HEK293T (cell line): ENCODE measurements around the gene PRPF19.

Source experiments
- CTBP1 ChIP-seq: fragments of 450-650 bp; IDR thresholded peaks from 2 replicates; pipeline ENCODE4 v1.6.1; 2016; ENCODE audit warnings: borderline replicate concordance
- ELF4 ChIP-seq: fragments of 450-650 bp; IDR thresholded peaks from 2 replicates; pipeline ENCODE4 v1.6.1; 2017; ENCODE audit warnings: antibody characterized with exemption
- FOXK2 ChIP-seq: fragments of 450-650 bp; IDR thresholded peaks from 2 replicates; pipeline ENCODE4 v1.6.1; 2016; ENCODE audit warnings: mild to moderate bottlenecking
- FOXM1 ChIP-seq: fragments of 450-650 bp; IDR thresholded peaks from 2 replicates; pipeline ENCODE4 v1.6.1; 2017; ENCODE audit warnings: mild to moderate bottlenecking, borderline replicate concordance
- L3MBTL2 ChIP-seq: fragments of 450-650 bp; conservative IDR thresholded peaks from 2 replicates; pipeline ENCODE4 v1.6.1; 2016; ENCODE audit warnings: mild to moderate bottlenecking
- PKNOX1 ChIP-seq: fragments of 450-650 bp; IDR thresholded peaks from 2 replicates; pipeline ENCODE4 v1.6.1; 2016
- SUZ12 ChIP-seq: fragments of 450-650 bp; IDR thresholded peaks from 2 replicates; pipeline ENCODE4 v1.6.1; 2016; ENCODE audit warnings: mild to moderate bottlenecking
- TARDBP ChIP-seq: fragments of 450-650 bp; IDR thresholded peaks from 2 replicates; pipeline ENCODE4 v1.6.1; 2016
- ZNF384 ChIP-seq: fragments of 450-650 bp; IDR thresholded peaks from 2 replicates; pipeline ENCODE4 v1.6.1; 2016

- TF ChIP-seq FOXM1 (no peak), ZNF384 (no peak), ELF4 (no peak), L3MBTL2 (no peak), CTBP1 (no peak), SUZ12 (no peak), PKNOX1 (no peak), TARDBP (no peak), FOXK2 (no peak)
Measured at GRCh38 chr11:60937144-60937527, 30.8 kb upstream of the PRPF19 start.
